NOMO-1 treated with DMSO at 0.1 percent for 48 hours (cell line): ENCODE results near the gene CUEDC1.
"Not testable (repeated sequence)": the region's sequence is repeated elsewhere in the genome, so short reads cannot be mapped to it uniquely, and the experiment has no call there.

Experiments
- DNase-seq: peaks from one replicate; lab custom pipeline; 2025; ENCODE audit not compliant: unreplicated experiment; lab: John Stamatoyannopoulos, UW

CUEDC1 gene

GRCh38 chr17:57940231-57940630, 15.0 kb downstream of the CUEDC1 start:
- DNase-seq, result no peak

GRCh38 chr17:57939797-57940196, 15.4 kb downstream of the CUEDC1 start:
- DNase-seq, result peak; percentile 87

- DNase-seq, result no peak
These were observed 17.1 kb downstream of the CUEDC1 start for GRCh38 chr17:57938061-57938502.

- no peak for DNase-seq
These were observed 17.7 kb downstream of the CUEDC1 start for GRCh38 chr17:57937492-57937891.

- DNase-seq, result peak; percentile 53
These were observed 19.1 kb downstream of the CUEDC1 start for GRCh38 chr17:57935833-57936807.

GRCh38 chr17:57931488-57932137, 23.6 kb downstream of the CUEDC1 start:
- no peak for DNase-seq

- no peak for DNase-seq
These were observed 25.0 kb downstream of the CUEDC1 start for GRCh38 chr17:57930239-57930638.

- DNase-seq, result no peak
These were observed 25.8 kb downstream of the CUEDC1 start for GRCh38 chr17:57929386-57929785.

- no peak for DNase-seq
These were observed 26.3 kb downstream of the CUEDC1 start for GRCh38 chr17:57928928-57929327.

GRCh38 chr17:57927048-57927723, 28.0 kb downstream of the CUEDC1 start:
- DNase-seq, result no peak

- DNase-seq, result no peak
These were observed 28.5 kb downstream of the CUEDC1 start for GRCh38 chr17:57926723-57927047.

- DNase-seq, result no peak
These were observed 29.7 kb downstream of the CUEDC1 start for GRCh38 chr17:57925361-57925990.

GRCh38 chr17:57924677-57925076, 30.5 kb downstream of the CUEDC1 start:
- DNase-seq, result no peak

- DNase-seq, result no peak
These were observed 31.9 kb downstream of the CUEDC1 start for GRCh38 chr17:57923182-57923872.

GRCh38 chr17:57922745-57923144, 32.5 kb downstream of the CUEDC1 start:
- not testable (repeated sequence) for DNase-seq

GRCh38 chr17:57920916-57921703, 34.1 kb downstream of the CUEDC1 start:
- no peak for DNase-seq

- DNase-seq, result no peak
These were observed 35.3 kb downstream of the CUEDC1 start for GRCh38 chr17:57919918-57920317.

GRCh38 chr17:57918017-57918895, 37.0 kb downstream of the CUEDC1 start:
- no peak for DNase-seq
